Erythroblast (primary cell): ENCODE data around the gene UNC13C.

Experiments
- GATA1 ChIP-seq: IDR thresholded peaks from 2 replicates; pipeline ENCODE4 v1.6.1; 2011; ENCODE audit warnings: low read depth, mild to moderate bottlenecking, control low read depth, low read length, moderate library complexity
- POLR2A ChIP-seq: IDR thresholded peaks from 2 replicates; pipeline ENCODE4 v1.6.1; 2011; ENCODE audit warnings: mild to moderate bottlenecking, low read length

- TF ChIP-seq POLR2A, result no peak
- TF ChIP-seq GATA1, result no peak
Measured at GRCh38 chr15:54127574-54127973, 149.3 kb downstream of the UNC13C start.
